Neural progenitor cell (in vitro differentiated cells): Measurements from ENCODE around the gene RTN4RL2.

ENCODE experiments used
- EZH2phosphoT487 ChIP-seq: fragments of 200-600 bp; sonication (generic); IDR thresholded peaks from 2 replicates; pipeline ENCODE4 v1.6.1; 2017; ENCODE audit warnings: antibody characterized with exemption
- TF ChIP-seq, protein P1 (sequence below): fragments of 200-600 bp; sonication (generic); IDR thresholded peaks from 2 replicates; pipeline ENCODE4 v1.5.1; 2017; ENCODE audit warnings: antibody characterized with exemption, mild to moderate bottlenecking

GRCh38 chr11:57463671-57464538 is 3.6 kb downstream of the RTN4RL2 start:
- TF ChIP-seq, protein P1, sequence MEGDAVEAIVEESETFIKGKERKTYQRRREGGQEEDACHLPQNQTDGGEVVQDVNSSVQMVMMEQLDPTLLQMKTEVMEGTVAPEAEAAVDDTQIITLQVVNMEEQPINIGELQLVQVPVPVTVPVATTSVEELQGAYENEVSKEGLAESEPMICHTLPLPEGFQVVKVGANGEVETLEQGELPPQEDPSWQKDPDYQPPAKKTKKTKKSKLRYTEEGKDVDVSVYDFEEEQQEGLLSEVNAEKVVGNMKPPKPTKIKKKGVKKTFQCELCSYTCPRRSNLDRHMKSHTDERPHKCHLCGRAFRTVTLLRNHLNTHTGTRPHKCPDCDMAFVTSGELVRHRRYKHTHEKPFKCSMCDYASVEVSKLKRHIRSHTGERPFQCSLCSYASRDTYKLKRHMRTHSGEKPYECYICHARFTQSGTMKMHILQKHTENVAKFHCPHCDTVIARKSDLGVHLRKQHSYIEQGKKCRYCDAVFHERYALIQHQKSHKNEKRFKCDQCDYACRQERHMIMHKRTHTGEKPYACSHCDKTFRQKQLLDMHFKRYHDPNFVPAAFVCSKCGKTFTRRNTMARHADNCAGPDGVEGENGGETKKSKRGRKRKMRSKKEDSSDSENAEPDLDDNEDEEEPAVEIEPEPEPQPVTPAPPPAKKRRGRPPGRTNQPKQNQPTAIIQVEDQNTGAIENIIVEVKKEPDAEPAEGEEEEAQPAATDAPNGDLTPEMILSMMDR = no peak
- no peak for TF ChIP-seq EZH2phosphoT487
